Suppressor macrophage (primary cell): ENCODE measurements around the gene ZMYND11.
A peak's percentile ranks its signal among the peaks of the same experiment; 100 is the strongest.

Source experiments
- DNase-seq, 4 experiments: peaks; one replicate each; pipeline ENCODE4 v3.0.0-alpha.2; 2020 to 2022
- total RNA-seq, 17 experiments: gene quantifications; one replicate each; lab custom pipeline; 2026; ENCODE audit warnings: mixed read lengths in 6 of 17, inconsistent platforms in 3 of 17; lab: John Stamatoyannopoulos, UW

ZMYND11 gene
- total RNA-seq: 31.3 to 105 (median 71.6) reads per million in 17 experiments

GRCh38 chr10:135132-135600, at the start of gene ZMYND11:
Gene ZMYND11, plus strand, starts transcription at chr10:135455. Its CDS starts 44,558 bp downstream, at chr10:180013.
- peak; percentile 31 to 81 (median 63) for DNase-seq

GRCh38 chr10:86031-86430, 49.2 kb upstream of the ZMYND11 start:
- no peak for DNase-seq

GRCh38 chr10:87177-88080, 47.8 kb upstream of the ZMYND11 start:
- DNase-seq: no peak

- DNase-seq: no peak
Measured at GRCh38 chr10:88253-88652, 47.0 kb upstream of the ZMYND11 start.

- no peak for DNase-seq
Measured at GRCh38 chr10:89248-89647, 46.0 kb upstream of the ZMYND11 start.

- DNase-seq: no peak
Measured at GRCh38 chr10:90161-90560, 45.1 kb upstream of the ZMYND11 start.

GRCh38 chr10:91313-91712, 43.9 kb upstream of the ZMYND11 start:
- DNase-seq: no peak

- no peak for DNase-seq
Measured at GRCh38 chr10:92153-92552, 43.1 kb upstream of the ZMYND11 start.

GRCh38 chr10:92846-93245, 42.4 kb upstream of the ZMYND11 start:
- DNase-seq: no peak

GRCh38 chr10:94613-95012, 40.6 kb upstream of the ZMYND11 start:
- no peak for DNase-seq

- DNase-seq: no peak
Measured at GRCh38 chr10:95356-96115, 39.7 kb upstream of the ZMYND11 start.

GRCh38 chr10:96466-96865, 38.8 kb upstream of the ZMYND11 start:
- no peak for DNase-seq

GRCh38 chr10:104416-104815, 30.8 kb upstream of the ZMYND11 start:
- no peak for DNase-seq

- no peak for DNase-seq
Measured at GRCh38 chr10:104862-105565, 30.2 kb upstream of the ZMYND11 start.

GRCh38 chr10:105806-106205, 29.4 kb upstream of the ZMYND11 start:
- no peak for DNase-seq

- no peak for DNase-seq
Measured at GRCh38 chr10:106740-107139, 28.5 kb upstream of the ZMYND11 start.

GRCh38 chr10:112246-112645, 23.0 kb upstream of the ZMYND11 start:
- DNase-seq: no peak

GRCh38 chr10:124874-125273, 10.4 kb upstream of the ZMYND11 start:
- no peak for DNase-seq

GRCh38 chr10:127612-128432, 7.4 kb upstream of the ZMYND11 start:
- DNase-seq: peak; percentile 79 to 89 (median 84)

GRCh38 chr10:129810-130209, 5.4 kb upstream of the ZMYND11 start:
- peak; percentile 17 to 64 (median 50) for DNase-seq

GRCh38 chr10:132946-133898, 2.0 kb upstream of the ZMYND11 start:
- no peak for DNase-seq
